HCT116 (cell line): ENCODE measurements around the gene PYGB. TPM values are rescaled to one million over a fixed set of nuclear protein-coding genes. Genes with fewer than 3 reads are reported as not detected.

Source experiments
- ATAC-seq: fragments of 200-7000 bp; cut with Tn5 transposase; 2 replicates; pipeline ENCODE4 v1.9.1; 2020; ENCODE audit warnings: mild to moderate bottlenecking, moderate library complexity
- BruUV-seq: library from RNA; stranded (reverse); fragments of 400-500 nt; replicated peaks from 2 replicates; lab custom pipeline; 2021; lab: Mats Ljungman, UMichigan
- CTCF ChIA-PET: fragments of 300-600 bp; sonication (Branson Sonifier 250); formaldehyde crosslinking; loops from one replicate; lab custom pipeline; 2021; ENCODE audit warnings: antibody characterized with exemption; lab: Charles Lee
- POLR2A ChIA-PET: fragments of 300-600, 350-600 bp; sonication (Branson Sonifier 250); formaldehyde crosslinking; loops from one replicate; lab custom pipeline; 2021; ENCODE audit warnings: antibody characterized with exemption; lab: Charles Lee
- RAD21 ChIA-PET, 2 experiments: fragments of 300-600 bp; sonication (Branson Sonifier 250); formaldehyde crosslinking; loops; one replicate each; lab custom pipeline; 2023; ENCODE audit warnings: low total read pairs in 2 of 2; ENCODE audit not compliant: uncharacterized antibody in 2 of 2, unreplicated experiment in 2 of 2, low non-redundant PET in 1 of 2; lab: Charles Lee
- DNase-seq: peaks from one replicate; pipeline ENCODE4 v3.0.0-alpha.2; 2010; ENCODE audit warnings: low read depth, low spot score
- H2AFZ ChIP-seq: fragments of 200-600 bp; shearing (Covaris generic), sonication (generic); 2 replicates; pipeline ENCODE4 v1.6.1; 2017; ENCODE audit warnings: low read depth, mixed run types, mixed read lengths, antibody characterized with exemption, low read length; ENCODE audit not compliant: poor library complexity, severe bottlenecking
- H3K27ac ChIP-seq: 2 replicates; pipeline ENCODE4 v1.5.1; 2012; ENCODE audit warnings: low read depth, low read length
- H3K27me3 ChIP-seq: fragments of 200-600 bp; sonication (generic); 2 replicates; pipeline ENCODE4 v1.6.1; 2016; ENCODE audit warnings: mixed run types, low read length, mixed read lengths; ENCODE audit not compliant: insufficient read depth
- H3K36me3 ChIP-seq, 2 experiments: fragments of 200-500 bp in 1 of 2; fragments of 200-600 bp in 1 of 2; sonication (Bioruptor generic) in 1 of 2; sonication (generic) in 1 of 2; 2 replicates each; pipeline versions ENCODE4 v1.5.1 to v1.6.1; 2014 to 2016; ENCODE audit warnings: low read length in 2 of 2, inconsistent platforms in 1 of 2, mixed read lengths in 1 of 2, mixed run types in 1 of 2; ENCODE audit not compliant: insufficient read depth in 2 of 2, control insufficient read depth in 1 of 2
- H3K4me1 ChIP-seq, 2 experiments: fragments of 200-600 bp in 1 of 2; sonication (generic) in 1 of 2; 2 replicates each; pipeline versions ENCODE4 v1.5.1 to v1.6.1; 2012 to 2017; ENCODE audit warnings: low read length in 2 of 2, inconsistent platforms in 1 of 2, mild to moderate bottlenecking in 1 of 2, mixed read lengths in 1 of 2, mixed run types in 1 of 2, moderate library complexity in 1 of 2; ENCODE audit not compliant: insufficient read depth in 2 of 2, control insufficient read depth in 1 of 2
- H3K4me2 ChIP-seq: fragments of 200-600 bp; sonication (generic); 2 replicates; pipeline ENCODE4 v1.6.1; 2017; ENCODE audit warnings: mixed run types, low read length, mixed read lengths
- H3K4me3 ChIP-seq, 2 experiments: fragments of 200-600 bp in 1 of 2; sonication (generic) in 1 of 2; replicated peaks in 1 of 2; 2 replicates each; pipeline ENCODE4 v1.5.1; 2011 to 2016; ENCODE audit warnings: low read length in 2 of 2, control low read depth in 1 of 2, low read depth in 1 of 2, mild to moderate bottlenecking in 1 of 2, mixed read lengths in 1 of 2, mixed run types in 1 of 2
- H3K79me2 ChIP-seq: fragments of 200-600 bp; sonication (generic); 2 replicates; pipeline ENCODE4 v1.6.1; 2017; ENCODE audit warnings: mild to moderate bottlenecking, mixed run types, low read length, moderate library complexity, mixed read lengths; ENCODE audit not compliant: insufficient read depth
- H3K9ac ChIP-seq: fragments of 200-600 bp; sonication (generic); 2 replicates; pipeline ENCODE4 v1.6.1; 2016; ENCODE audit warnings: low read length, mixed read lengths
- H3K9me2 ChIP-seq: fragments of 200-600 bp; sonication (generic), shearing (Covaris generic); 2 replicates; pipeline ENCODE4 v1.6.1; 2017; ENCODE audit warnings: mixed run types, mild to moderate bottlenecking, moderate library complexity; ENCODE audit not compliant: insufficient read depth
- H3K9me3 ChIP-seq, 2 experiments: fragments of 200-500 bp in 1 of 2; fragments of 200-600 bp in 1 of 2; sonication (Bioruptor generic) in 1 of 2; sonication (generic) in 1 of 2; 2 replicates each; pipeline ENCODE4 v1.6.1; 2014 to 2017; ENCODE audit warnings: low read length in 2 of 2, mixed read lengths in 2 of 2, inconsistent platforms in 1 of 2, low read depth in 1 of 2, mild to moderate bottlenecking in 1 of 2, mixed run types in 1 of 2, moderate library complexity in 1 of 2; ENCODE audit not compliant: control insufficient read depth in 1 of 2, insufficient read depth in 1 of 2
- H4K20me1 ChIP-seq: fragments of 200-600 bp; sonication (generic), shearing (Covaris generic); 2 replicates; pipeline ENCODE4 v1.6.1; 2017; ENCODE audit warnings: mixed run types, mild to moderate bottlenecking, moderate library complexity; ENCODE audit not compliant: insufficient read depth
- CBX3 ChIP-seq: IDR thresholded peaks from 2 replicates; pipeline ENCODE4 v1.6.1; 2012; ENCODE audit warnings: low read depth
- CEBPB ChIP-seq: IDR thresholded peaks from 2 replicates; pipeline ENCODE4 v1.6.1; 2012; ENCODE audit warnings: low read depth
- CTCF ChIP-seq, 3 experiments: fragments of 200-600 bp in 1 of 3; sonication (generic) in 1 of 3; IDR thresholded peaks in 2 of 3; conservative IDR thresholded peaks in 1 of 3; 2 replicates each; pipeline ENCODE4 v1.5.1; 2012 to 2017; ENCODE audit warnings: low read depth in 2 of 3, low read length in 2 of 3, antibody characterized with exemption in 1 of 3, borderline replicate concordance in 1 of 3, control low read depth in 1 of 3, mild to moderate bottlenecking in 1 of 3, mixed read lengths in 1 of 3, mixed run types in 1 of 3, moderate library complexity in 1 of 3; ENCODE audit not compliant: insufficient read depth in 1 of 3
- EZH2phosphoT487 ChIP-seq: fragments of 200-600 bp; IDR thresholded peaks from 2 replicates; pipeline ENCODE4 v1.6.1; 2018; ENCODE audit warnings: antibody characterized with exemption, borderline replicate concordance
- FOSL1 ChIP-seq: IDR thresholded peaks from 2 replicates; pipeline ENCODE4 v1.6.1; 2012; ENCODE audit warnings: low read depth
- MAX ChIP-seq: IDR thresholded peaks from 2 replicates; pipeline ENCODE4 v1.6.1; 2012
- POLR2A ChIP-seq: IDR thresholded peaks from 2 replicates; pipeline ENCODE4 v1.7.0; 2011; ENCODE audit warnings: borderline replicate concordance; ENCODE audit not compliant: insufficient read depth, insufficient read length; ENCODE audit errors: extremely low read depth
- POLR2AphosphoS5 ChIP-seq: IDR thresholded peaks from 2 replicates; pipeline ENCODE4 v1.6.1; 2011; ENCODE audit warnings: mild to moderate bottlenecking, low read depth, low read length, moderate library complexity
- RAD21 ChIP-seq: IDR thresholded peaks from 2 replicates; pipeline ENCODE4 v1.6.1; 2012; ENCODE audit warnings: low read depth, mild to moderate bottlenecking
- SIN3A ChIP-seq: IDR thresholded peaks from 2 replicates; pipeline ENCODE4 v1.6.1; 2012; ENCODE audit warnings: low read depth
- SP1 ChIP-seq: IDR thresholded peaks from 2 replicates; pipeline ENCODE4 v1.6.1; 2012; ENCODE audit warnings: low read depth
- SRF ChIP-seq: IDR thresholded peaks from 2 replicates; pipeline ENCODE4 v1.6.1; 2012; ENCODE audit warnings: low read depth
- YY1 ChIP-seq: IDR thresholded peaks from 2 replicates; pipeline ENCODE4 v1.6.1; 2011; ENCODE audit warnings: low read length, low read depth, moderate library complexity, mild to moderate bottlenecking; ENCODE audit not compliant: insufficient replicate concordance; ENCODE audit errors: extremely low read depth
- intact Hi-C: fragments of 100-400 bp; cut with micrococcal nuclease; formaldehyde crosslinking; loops from 2 replicates; pipeline ENCODE4 v1.10.0; 2022
- total RNA-seq: library from RNA; stranded (reverse); gene quantifications from one replicate; pipeline ENCODE4 v1.2.1, GENCODE V29; 2021; ENCODE audit not compliant: unreplicated experiment
- TF ChIP-seq, protein P1 (sequence below): IDR thresholded peaks from 2 replicates; pipeline ENCODE4 v1.6.1; 2012

Gene PYGB
- total RNA-seq, 1 experiment from 2014 or later = 87.8 TPM

DNA sequence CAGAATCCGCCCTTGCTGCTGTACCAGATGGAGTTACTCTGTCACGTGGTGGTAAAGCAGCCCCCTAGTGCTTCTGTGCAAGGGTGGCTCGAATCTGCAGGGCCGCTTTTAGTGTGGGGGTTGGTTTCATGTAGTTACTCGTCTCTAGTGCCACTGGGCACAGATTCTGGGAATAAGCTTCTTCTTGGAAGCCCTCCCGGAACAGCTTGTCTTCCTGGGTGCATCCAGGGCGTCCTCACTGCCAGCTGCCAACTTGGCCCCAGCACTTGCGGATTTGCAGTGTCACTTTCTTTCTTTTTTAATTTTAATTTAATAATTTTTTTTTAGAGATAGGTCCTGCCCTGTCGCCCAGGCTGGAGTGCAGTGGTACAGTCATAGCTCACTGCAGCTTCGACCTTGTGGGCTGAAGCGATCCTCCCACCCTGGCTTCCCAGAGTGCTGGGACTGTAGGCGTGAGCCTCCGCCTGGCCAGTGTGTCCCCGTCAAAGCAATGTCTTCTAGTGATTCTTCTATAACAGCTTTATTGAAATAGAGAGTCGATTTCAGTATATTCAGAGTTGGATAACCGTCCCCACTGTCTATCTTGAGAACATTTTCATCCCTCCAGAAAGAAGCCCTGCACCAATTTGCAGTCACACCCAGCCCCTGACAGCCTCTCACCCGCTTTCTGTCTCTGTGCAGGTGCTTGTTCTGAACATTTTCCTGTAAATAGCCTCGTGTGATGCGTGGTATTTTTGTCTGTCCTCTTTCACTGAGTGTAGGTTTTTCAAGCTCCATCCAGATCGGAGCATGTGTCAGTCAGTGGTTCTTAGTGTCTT is 25.9 kb downstream of the PYGB start:
- Histone ChIP-seq H2AFZ (no peak overlapping the region), H3K27me3 (no peaks in the 10 kb centered on the region), H3K4me2 (no peak overlapping the region), H3K36me3 (peaks cover 2 to 9% of the 10 kb centered on the region in 2 experiments; a peak in 3 of 4 replicates), H3K4me1 (no peaks in the 10 kb centered on the region), H3K9me3 (no peaks in the 10 kb centered on the region), H3K4me3 (no peak overlapping the region), H3K9ac (no peak overlapping the region), H4K20me1 (no peaks in the 10 kb centered on the region), H3K9me2 (no peaks in the 10 kb centered on the region), H3K27ac (no peak overlapping the region), H3K79me2 (no peaks in the 10 kb centered on the region)
- DNase-seq = no peak
- CTCF ChIA-PET = no interaction called here
- intact Hi-C loops = no loop called here
- TF ChIP-seq CBX3 = no peak
- TF ChIP-seq YY1 = no peak
- no peak for TF ChIP-seq EZH2phosphoT487
- TF ChIP-seq, protein P1, sequence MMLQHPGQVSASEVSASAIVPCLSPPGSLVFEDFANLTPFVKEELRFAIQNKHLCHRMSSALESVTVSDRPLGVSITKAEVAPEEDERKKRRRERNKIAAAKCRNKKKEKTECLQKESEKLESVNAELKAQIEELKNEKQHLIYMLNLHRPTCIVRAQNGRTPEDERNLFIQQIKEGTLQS = no peak
- no peak for TF ChIP-seq SRF
- no peak for TF ChIP-seq CEBPB
- RAD21 ChIA-PET = no interaction called here
- no peak for ATAC-seq
- POLR2A ChIA-PET = interaction anchor here (0.7 kb wide), 1 partner anchor 63 kb away, joined by 3 read pairs; no protein-coding TSS in a partner anchor
- no TSS peak for BruUV-seq

- H4K20me1 ChIP-seq = no peaks in the 10 kb centered on the region
- no peaks in the 10 kb centered on the region for H3K9me2 ChIP-seq
- H3K36me3 ChIP-seq = peaks cover 2 to 3% of the 10 kb centered on the region in 2 experiments; a peak in 3 of 4 replicates
- H3K27ac ChIP-seq = no peak overlapping the region
- ChIA-PET POLR2A (interaction anchor here (0.7 kb wide), 1 partner anchor 63 kb away, joined by 3 read pairs; no protein-coding TSS in a partner anchor), RAD21 (no interaction called here), CTCF (no interaction called here)
- no peaks in the 10 kb centered on the region for H3K9me3 ChIP-seq
- intact Hi-C loops = no loop called here
- no peak overlapping the region for H2AFZ ChIP-seq
- no peaks in the 10 kb centered on the region for H3K4me1 ChIP-seq
- H3K4me2 ChIP-seq = no peak overlapping the region
- no TSS peak for BruUV-seq
- no peaks in the 10 kb centered on the region for H3K27me3 ChIP-seq
- no peaks in the 10 kb centered on the region for H3K79me2 ChIP-seq
- DNase-seq = no peak
- H3K4me3 ChIP-seq = no peak overlapping the region
- H3K9ac ChIP-seq = no peak overlapping the region
- ATAC-seq = no peak
- TF ChIP-seq SP1 (no peak), SRF (no peak), SIN3A (no peak), FOSL1 (no peak), POLR2AphosphoS5 (no peak), EZH2phosphoT487 (no peak), RAD21 (no peak), CTCF (IDR thresholded peaks at IDR 0.05 in 2 of 3, conservative IDR thresholded peaks at IDR 0.05 in 1 of 3; ENCODE audit: borderline replicate concordance in 1 of 3, insufficient read depth in 1 of 3, low read depth in 2 of 3, low read length in 2 of 3) (no peak), CEBPB (no peak), POLR2A (no peak), MAX (no peak)
Observed at GRCh38 chr20:25274481-25274880, 26.6 kb downstream of the PYGB start.
